ENCODE results near the gene SH2B3. TPM values are rescaled to one million over a fixed set of nuclear protein-coding genes. Genes with fewer than 3 reads are reported as not detected.

Gene SH2B3
- total and polyA plus RNA-seq, 2 experiments from 2014 or later = 8.1 to 59.3 TPM

- TF ChIP-seq REST (IDR thresholded peaks at IDR 0.05; ENCODE audit: unreplicated experiment) (no peak), ZNF331 (CRISPR knock-in tag; IDR thresholded peaks at IDR 0.05; ENCODE audit: low read depth) (no peak), ZNF462 (CRISPR knock-in tag; IDR thresholded peaks at IDR 0.05) (no peak), POLR2AphosphoS5 (IDR thresholded peaks at IDR 0.05; ENCODE audit: low read depth) (no peak), CREB1 (CRISPR knock-in tag; IDR thresholded peaks at IDR 0.05; ENCODE audit: low read depth) (no peak), NANOG (IDR thresholded peaks at IDR 0.05; ENCODE audit: borderline replicate concordance) (no peak)
Observed at GRCh38 chr12:111435661-111436201, 30.0 kb downstream of the SH2B3 start (continued).

Measured in GM23338 (cell line).